ENCODE data around the gene WFIKKN2. TPM values are rescaled to one million over a fixed set of nuclear protein-coding genes. Genes with fewer than 3 reads are reported as not detected.

The WFIKKN2 gene
- polyA plus RNA-seq, 2 of the 4 experiments (the other 2 are of a cell fraction) = not detected

GRCh38 chr17:50807009-50807408 is 28.4 kb upstream of the WFIKKN2 start:
- ChIA-PET POLR2A (no interaction called here), CTCF (interaction anchor here (1.0 to 10.9 kb wide), 10 partner anchors 10 to 346 kb away, joined by 3 to 100 read pairs (median 5); partner anchors contain the start of gene NME1)
- Histone ChIP-seq H3K9me3 (no peaks in the 10 kb centered on the region), H3K27ac (no peak overlapping the region), H3K4me1 (no peaks in the 10 kb centered on the region; the same call in 2 of the 3 replicates), H3K4me3 (no peak overlapping the region), H3K4me2 (no peak overlapping the region)
- FAIRE-seq (no peak), ATAC-seq (no peak), DNase-seq (ENCODE audit: low read depth in 1 of 2, low spot score in 1 of 2) (no peak)
- TF ChIP-seq E2F6 (IDR thresholded peaks at IDR 0.05; ENCODE audit: borderline replicate concordance, low read depth) (no peak), BHLHE40 (IDR thresholded peaks at IDR 0.05; ENCODE audit: low read depth, low read length) (no peak), MAX (IDR thresholded peaks at IDR 0.05) (no peak), ESRRA (IDR thresholded peaks at IDR 0.05; ENCODE audit: borderline replicate concordance, low read length) (no peak), EP300 (IDR thresholded peaks at IDR 0.05) (no peak), HEYL (CRISPR knock-in tag; IDR thresholded peaks at IDR 0.05) (no peak), PHF8 (IDR thresholded peaks at IDR 0.05; ENCODE audit: borderline replicate concordance, low read depth) (no peak), EHF (CRISPR knock-in tag; IDR thresholded peaks at IDR 0.05) (no peak), POLR2AphosphoS2 (conservative IDR thresholded peaks at IDR 0.05; ENCODE audit: low read length) (no peak), JUNB (IDR thresholded peaks at IDR 0.05) (no peak), KDM1A (IDR thresholded peaks at IDR 0.05; ENCODE audit: low read depth) (no peak), SMC3 (IDR thresholded peaks at IDR 0.05) (no peak), ELK1 (IDR thresholded peaks at IDR 0.05; ENCODE audit: low read depth, low read length) (no peak), BCL3 (IDR thresholded peaks at IDR 0.05) (no peak), ZFP36 (IDR thresholded peaks at IDR 0.05; ENCODE audit: borderline replicate concordance, partially characterized antibody) (no peak), RFX5 (IDR thresholded peaks at IDR 0.05) (no peak)
- WGBS (ENCODE audit: missing lambda C conversion rate) = 62% methylated on average over 2 of the region's 2 CpGs

- ChIA-PET CTCF (interaction anchor here (1.0 to 10.9 kb wide), 7 partner anchors 9 to 141 kb away, joined by 3 to 100 read pairs (median 5); no protein-coding TSS in a partner anchor), POLR2A (no interaction called here)
- no peak overlapping the region for H3K27ac ChIP-seq
- ATAC-seq = no peak
- FAIRE-seq = no peak
- DNase-seq (ENCODE audit: low read depth in 1 of 2, low spot score in 1 of 2) = no peak
- no peaks in the 10 kb centered on the region for H3K9me3 ChIP-seq
- no peak overlapping the region for H3K4me2 ChIP-seq
- 76% methylated on average over 5 of the region's 5 CpGs for WGBS (ENCODE audit: missing lambda C conversion rate)
- H3K4me1 ChIP-seq = no peaks in the 10 kb centered on the region; the same call in 2 of the 3 replicates
- no peak for TF ChIP-seq HMGXB4 (CRISPR knock-in tag; IDR thresholded peaks at IDR 0.05; ENCODE audit: borderline replicate concordance)
- no peak for TF ChIP-seq ZFP36 (IDR thresholded peaks at IDR 0.05; ENCODE audit: borderline replicate concordance, partially characterized antibody)
- no peak for TF ChIP-seq BHLHE40 (IDR thresholded peaks at IDR 0.05; ENCODE audit: low read depth, low read length)
- no peak for TF ChIP-seq FOSB (CRISPR knock-in tag; IDR thresholded peaks at IDR 0.05)
- no peak for TF ChIP-seq FOXS1 (CRISPR knock-in tag; IDR thresholded peaks at IDR 0.05)
- H3K4me3 ChIP-seq = no peak overlapping the region
Observed at GRCh38 chr17:50807675-50808074, 27.7 kb upstream of the WFIKKN2 start.

All from A549 (cell line).